Dedifferentiated amniotic fluid mesenchymal stem cell (primary cell): ENCODE data around the gene TBC1D1.
A peak's percentile ranks its signal among the peaks of the same experiment; 100 is the strongest.

Experiments used
- DNase-seq: peaks from one replicate; pipeline ENCODE4 v3.0.0-alpha.2; 2016; ENCODE audit errors: extremely low spot score

TBC1D1 gene

GRCh38 chr4:38100474-38101255 is 209.8 kb downstream of the TBC1D1 start:
- DNase-seq = no peak

GRCh38 chr4:38101563-38101962 is 210.7 kb downstream of the TBC1D1 start:
- DNase-seq = peak; percentile 35

GRCh38 chr4:38102957-38103588 is 212.2 kb downstream of the TBC1D1 start:
- DNase-seq = no peak

GRCh38 chr4:38105475-38106220 is 214.8 kb downstream of the TBC1D1 start:
- DNase-seq = no peak

GRCh38 chr4:38106311-38106710 is 215.4 kb downstream of the TBC1D1 start:
- no peak for DNase-seq

GRCh38 chr4:38106886-38107514 is 216.1 kb downstream of the TBC1D1 start:
- no peak for DNase-seq

- no peak for DNase-seq
Observed at GRCh38 chr4:38107818-38108217, 216.9 kb downstream of the TBC1D1 start.

GRCh38 chr4:38109370-38109769 is 218.5 kb downstream of the TBC1D1 start:
- no peak for DNase-seq

GRCh38 chr4:38109896-38110295 is 219.0 kb downstream of the TBC1D1 start:
- DNase-seq = no peak

- DNase-seq = no peak
Observed at GRCh38 chr4:38111024-38111423, 220.1 kb downstream of the TBC1D1 start.

GRCh38 chr4:38111717-38112116 is 220.8 kb downstream of the TBC1D1 start:
- DNase-seq = no peak

- no peak for DNase-seq
Observed at GRCh38 chr4:38113132-38113531, 222.2 kb downstream of the TBC1D1 start.

GRCh38 chr4:38113551-38113950 is 222.7 kb downstream of the TBC1D1 start:
- DNase-seq = no peak

GRCh38 chr4:38114386-38115150 is 223.7 kb downstream of the TBC1D1 start:
- peak; percentile 40 for DNase-seq

- DNase-seq = no peak
Observed at GRCh38 chr4:38115601-38116000, 224.7 kb downstream of the TBC1D1 start.

GRCh38 chr4:38117591-38117990 is 226.7 kb downstream of the TBC1D1 start:
- DNase-seq = no peak

- peak; percentile 56 for DNase-seq
Observed at GRCh38 chr4:38119668-38120385, 228.9 kb downstream of the TBC1D1 start.

- DNase-seq = no peak
Observed at GRCh38 chr4:38120772-38121171, 229.9 kb downstream of the TBC1D1 start.

GRCh38 chr4:38122060-38122459 is 231.2 kb downstream of the TBC1D1 start:
- DNase-seq = no peak

GRCh38 chr4:38123555-38123954 is 232.7 kb downstream of the TBC1D1 start:
- DNase-seq = no peak

- DNase-seq = no peak
Observed at GRCh38 chr4:38124961-38125360, 234.1 kb downstream of the TBC1D1 start.
